CD4-positive, alpha-beta T cell treated with Interleukin-17A for 1 hour (primary cell): Measurements from ENCODE around the gene NOTO.

Source experiments
- DNase-seq: peaks from one replicate; pipeline ENCODE4 v3.0.0-alpha.2; 2020

The NOTO gene

GRCh38 chr2:73203055-73203681, 794 bp downstream of the NOTO start:
- no peak for DNase-seq

- no peak for DNase-seq
These were observed 3.2 kb downstream of the NOTO start for GRCh38 chr2:73205611-73206010.

- DNase-seq: no peak
These were observed 5.9 kb downstream of the NOTO start for GRCh38 chr2:73208258-73208657.

- DNase-seq: no peak
These were observed 7.6 kb downstream of the NOTO start for GRCh38 chr2:73210019-73210418.

- DNase-seq: no peak
These were observed 8.3 kb downstream of the NOTO start for GRCh38 chr2:73210696-73211095.

GRCh38 chr2:73212098-73212447, 9.7 kb downstream of the NOTO start:
- no peak for DNase-seq

GRCh38 chr2:73212448-73213176, 10.2 kb downstream of the NOTO start:
- DNase-seq: peak; percentile 76

- peak; percentile 93 for DNase-seq
These were observed 12.0 kb downstream of the NOTO start, which contains the start of gene SMYD5 for GRCh38 chr2:73214120-73215035. Gene SMYD5, plus strand, starts transcription at chr2:73214245. Its CDS starts 22 bp downstream, at chr2:73214267.

GRCh38 chr2:73215254-73215653, 12.9 kb downstream of the NOTO start:
- no peak for DNase-seq

- DNase-seq: no peak
These were observed 14.8 kb downstream of the NOTO start for GRCh38 chr2:73217160-73217559.

GRCh38 chr2:73217826-73218225, 15.5 kb downstream of the NOTO start:
- no peak for DNase-seq

GRCh38 chr2:73218298-73218697, 15.9 kb downstream of the NOTO start:
- DNase-seq: no peak

GRCh38 chr2:73223821-73224220, 21.4 kb downstream of the NOTO start:
- no peak for DNase-seq

- DNase-seq: no peak
These were observed 23.4 kb downstream of the NOTO start for GRCh38 chr2:73225513-73226360.

GRCh38 chr2:73227086-73227485, 24.7 kb downstream of the NOTO start:
- DNase-seq: no peak

GRCh38 chr2:73228631-73229030, 26.3 kb downstream of the NOTO start:
- DNase-seq: no peak

- DNase-seq: peak; percentile 24
These were observed 30.2 kb downstream of the NOTO start for GRCh38 chr2:73232403-73233153.

GRCh38 chr2:73233154-73233931, 31.0 kb downstream of the NOTO start, which contains the start of gene PRADC1:
Gene PRADC1, minus strand, starts transcription at chr2:73233239. Its CDS starts 79 bp downstream, at chr2:73233160.
- DNase-seq: peak; percentile 98

- peak; percentile 94 for DNase-seq
These were observed 31.8 kb downstream of the NOTO start, which contains the start of gene CCT7 for GRCh38 chr2:73233932-73234832. Gene CCT7, plus strand, starts transcription at chr2:73234308. Its CDS starts 71 bp downstream, at chr2:73234379.
